GM11168 (cell line): ENCODE measurements around the gene TCAP.
"Not testable (repeated sequence)": the region's sequence is repeated elsewhere in the genome, so short reads cannot be mapped to it uniquely, and the experiment has no call there.

Source experiments
- in situ Hi-C: fragments of 300-500 bp; cut with MboI; formaldehyde crosslinking; loops from one replicate; pipeline ENCODE4 v1.12.0; 2022; ENCODE audit warnings: low sequenced_read_pairs; ENCODE audit not compliant: unreplicated experiment

The TCAP gene

GRCh38 chr17:39676198-39676819 is 11.2 kb downstream of the TCAP start:
- in situ Hi-C loops = no loop called here

DNA sequence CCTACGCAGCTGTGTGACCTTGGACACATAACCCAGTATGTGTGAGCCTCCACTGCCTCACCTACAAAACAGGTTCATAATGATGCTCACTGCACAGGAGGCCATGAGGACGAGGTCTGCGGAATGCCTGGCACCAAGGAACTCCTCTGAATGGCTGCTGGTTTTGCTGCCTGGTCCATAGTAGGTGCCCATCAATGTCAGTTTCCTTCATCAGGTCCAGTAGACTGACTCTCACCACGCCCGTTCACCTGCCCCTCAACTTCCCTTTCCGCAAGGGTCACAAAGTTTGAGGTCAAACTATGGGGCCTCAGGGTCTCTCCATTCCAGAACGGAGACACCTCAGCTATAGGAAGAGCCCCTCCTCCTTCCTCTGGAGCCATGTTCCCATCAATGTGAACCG is 11.9 kb downstream of the TCAP start:
- in situ Hi-C loops = no loop called here

DNA sequence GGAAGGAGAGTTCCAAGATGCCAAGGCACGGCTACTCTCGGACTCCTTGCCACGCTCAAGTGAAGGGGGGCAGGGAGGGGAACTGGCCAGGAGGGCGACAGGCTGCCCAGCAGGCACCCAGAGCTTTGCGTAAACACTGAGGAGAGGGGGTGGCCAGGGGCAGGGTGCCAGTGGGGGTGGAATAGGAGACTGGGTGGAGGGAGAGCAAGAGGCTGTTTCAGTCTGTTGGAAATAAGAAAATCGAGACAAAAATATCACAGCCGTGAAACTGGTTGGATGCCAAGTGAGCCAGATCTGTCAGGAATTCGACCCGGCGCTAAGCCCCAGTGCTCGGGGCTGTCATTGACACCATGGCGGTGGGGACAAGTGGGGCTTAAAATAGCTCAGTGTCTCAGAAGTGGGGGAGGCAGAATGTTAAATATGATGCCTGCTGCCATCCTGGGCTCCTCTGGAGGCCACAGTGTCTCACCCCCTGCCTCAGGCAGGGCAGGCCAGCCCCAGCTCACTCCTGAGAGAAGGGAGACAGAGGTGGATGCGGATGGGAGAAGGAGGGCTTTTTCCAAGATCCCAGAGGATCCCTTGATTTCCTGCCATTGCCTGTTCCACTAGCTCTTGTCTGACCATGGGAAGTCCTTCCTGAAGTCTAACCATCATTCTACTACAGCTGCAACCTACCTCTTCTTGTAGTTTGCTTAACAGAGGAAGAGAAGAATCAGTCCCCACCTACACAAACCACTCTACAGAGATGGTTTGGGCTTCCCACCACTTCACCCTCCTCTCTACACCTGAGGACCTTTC is 12.6 kb downstream of the TCAP start:
- in situ Hi-C loops = no loop called here

GRCh38 chr17:39678340-39679116 is 13.4 kb downstream of the TCAP start:
- in situ Hi-C loops = no loop called here

GRCh38 chr17:39679521-39680192 is 14.5 kb downstream of the TCAP start:
- in situ Hi-C loops = no loop called here

DNA sequence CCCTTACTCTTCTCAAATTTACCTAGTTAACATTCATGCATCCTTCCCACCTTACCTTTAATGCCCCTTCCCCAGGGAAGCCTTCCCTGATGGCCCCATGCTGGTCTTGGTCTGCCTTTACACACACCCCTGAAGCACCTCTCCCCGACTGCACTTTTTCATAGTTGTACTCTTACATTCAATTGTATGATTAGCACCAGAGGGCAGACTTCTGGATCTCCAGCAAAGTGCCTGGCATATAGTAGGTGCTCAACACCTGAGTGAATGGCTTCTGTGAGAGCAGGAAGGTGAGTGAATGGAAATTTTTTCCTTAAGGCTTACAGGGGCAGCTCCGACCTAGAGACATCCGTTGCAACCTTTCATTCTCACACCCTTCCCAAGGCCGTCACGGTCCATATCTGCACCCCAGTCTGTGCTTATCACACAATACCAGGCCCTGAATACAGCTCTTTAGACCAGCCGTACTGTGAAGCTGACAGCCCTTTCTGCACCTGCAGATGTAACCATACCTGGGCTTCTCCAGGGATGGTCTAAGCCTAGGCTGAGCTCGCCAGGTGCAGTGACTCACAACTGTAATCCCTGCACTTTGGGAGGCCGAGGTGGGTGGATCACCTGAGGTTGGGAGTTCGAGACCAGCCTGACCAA is 18.3 kb downstream of the TCAP start:
- in situ Hi-C loops = no loop called here

- in situ Hi-C loops = no loop called here
Measured at GRCh38 chr17:39684369-39685192, 19.4 kb downstream of the TCAP start.

DNA sequence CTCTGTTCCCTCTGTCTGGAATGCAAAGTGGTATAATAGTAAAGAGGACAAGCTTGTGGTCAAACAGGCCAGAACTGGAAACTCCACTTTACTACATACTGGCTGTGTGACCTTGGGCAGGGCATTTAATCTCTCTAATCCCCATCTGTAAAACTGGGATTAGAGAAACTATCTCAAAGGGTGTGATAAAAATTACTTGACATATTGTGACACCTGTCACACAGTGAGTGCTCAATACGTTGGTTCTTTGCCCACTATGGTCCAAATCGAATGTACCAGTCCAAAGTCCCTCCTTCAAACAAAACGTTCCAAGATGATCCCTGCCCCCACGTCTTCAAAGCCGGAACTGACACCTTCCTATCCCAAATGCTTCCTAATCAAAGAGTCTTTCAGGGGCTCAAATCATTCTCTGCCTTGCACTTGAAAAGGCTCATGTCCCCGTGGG is 22.0 kb downstream of the TCAP start:
- in situ Hi-C loops = no loop called here

- in situ Hi-C loops = no loop called here
Measured at GRCh38 chr17:39687546-39688474, 22.7 kb downstream of the TCAP start, which contains the start of gene PGAP3. Gene PGAP3, minus strand, starts transcription at chr17:39688057. Its CDS starts 43 bp downstream, at chr17:39688014.

- in situ Hi-C loops = no loop called here
Measured at GRCh38 chr17:39688475-39688835, 23.3 kb downstream of the TCAP start.

DNA sequence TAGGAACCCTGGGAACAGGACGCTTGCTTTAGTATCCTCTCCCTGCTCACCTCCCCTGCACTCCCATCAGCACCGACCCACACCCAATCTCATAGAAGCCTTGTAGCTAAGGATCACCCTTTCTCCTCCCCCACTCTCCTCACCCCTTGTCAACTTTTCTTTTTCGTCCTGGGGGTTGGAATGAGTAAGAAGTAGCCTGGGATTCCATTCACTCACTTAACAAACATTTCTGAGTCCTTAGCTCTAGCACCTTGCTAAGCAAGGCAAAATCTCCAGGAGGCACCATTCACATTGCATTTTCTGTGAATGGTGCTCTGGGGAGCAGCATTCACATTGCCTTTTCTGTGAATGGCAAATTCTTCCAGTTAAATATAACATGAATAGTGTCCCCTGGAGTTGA is 23.8 kb downstream of the TCAP start:
- in situ Hi-C loops = no loop called here

- in situ Hi-C loops = no loop called here
Measured at GRCh38 chr17:39694593-39694992, 29.4 kb downstream of the TCAP start.

DNA sequence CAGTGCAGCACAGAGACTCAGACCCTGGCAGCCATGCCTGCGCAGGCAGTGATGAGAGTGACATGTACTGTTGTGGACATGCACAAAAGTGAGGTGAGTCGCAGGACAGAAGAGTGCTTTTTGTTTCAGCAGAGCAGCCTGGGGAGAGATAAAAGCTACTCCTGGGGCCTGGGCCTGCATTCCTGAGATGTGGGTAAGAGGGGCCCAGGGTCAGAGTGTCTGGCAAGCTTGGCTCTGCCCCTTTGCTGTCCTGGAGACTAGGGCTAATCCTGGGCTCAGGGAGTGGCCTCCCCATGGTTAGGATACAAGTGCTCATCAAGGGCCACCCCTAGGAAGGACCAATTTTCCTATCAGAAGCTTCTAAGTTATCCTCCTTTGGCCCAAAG is 29.9 kb downstream of the TCAP start:
- in situ Hi-C loops = no loop called here

GRCh38 chr17:39696731-39697130 is 31.6 kb downstream of the TCAP start:
- in situ Hi-C loops = no loop called here

- in situ Hi-C loops = no loop called here
Measured at GRCh38 chr17:39697961-39698360, 32.8 kb downstream of the TCAP start.

DNA sequence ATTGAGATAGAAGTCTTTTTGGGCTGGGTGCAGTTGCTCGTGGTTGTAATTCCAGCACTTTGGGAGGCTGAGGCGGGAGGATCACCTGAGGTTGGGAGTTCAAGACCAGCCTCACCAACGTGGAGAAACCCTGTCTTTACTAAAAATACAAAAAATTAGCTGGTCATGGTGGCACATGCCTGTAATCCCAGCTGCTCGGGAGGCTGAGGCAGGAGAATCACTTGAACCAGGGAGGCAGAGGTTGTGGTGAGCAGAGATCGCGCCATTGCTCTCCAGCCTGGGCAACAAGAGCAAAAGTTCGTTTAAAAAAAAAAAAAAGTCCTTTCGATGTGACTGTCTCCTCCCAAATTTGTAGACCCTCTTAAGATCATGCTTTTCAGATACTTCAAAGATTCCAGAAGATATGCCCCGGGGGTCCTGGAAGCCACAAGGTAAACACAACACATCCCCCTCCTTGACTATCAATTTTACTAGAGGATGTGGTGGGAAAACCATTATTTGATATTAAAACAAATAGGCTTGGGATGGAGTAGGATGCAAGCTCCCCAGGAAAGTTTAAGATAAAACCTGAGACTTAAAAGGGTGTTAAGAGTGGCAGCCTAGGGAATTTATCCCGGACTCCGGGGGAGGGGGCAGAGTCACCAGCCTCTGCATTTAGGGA is 34.1 kb downstream of the TCAP start:
- in situ Hi-C loops = not testable (repeated sequence)

GRCh38 chr17:39699818-39700147 is 34.6 kb downstream of the TCAP start, which contains the start of gene ERBB2:
Gene ERBB2, plus strand, starts transcription at chr17:39700064. Its CDS starts 175 bp downstream, at chr17:39700239.
- in situ Hi-C loops = no loop called here
